Bronchial epithelial cell (primary cell): Measurements from ENCODE around the gene LSG1. TPM values are rescaled to one million over a fixed set of nuclear protein-coding genes. Genes with fewer than 3 reads are reported as not detected.

Experiments used
- DNase-seq: peaks from one replicate; pipeline ENCODE4 v3.0.0-alpha.2; 2010; ENCODE audit warnings: low read depth
- FAIRE-seq: peaks from 2 replicates; lab custom pipeline; 2011; peaks lifted over from hg19 to GRCh38; lab: Jason Lieb, UNC
- H3K27me3 ChIP-seq: 2 replicates; pipeline ENCODE4 v1.5.1; 2011; ENCODE audit warnings: low read length; ENCODE audit not compliant: control insufficient read depth, insufficient read depth
- H3K36me3 ChIP-seq: 2 replicates; pipeline ENCODE4 v1.5.1; 2011; ENCODE audit warnings: low read length; ENCODE audit not compliant: control insufficient read depth, insufficient read depth
- H3K4me3 ChIP-seq: 2 replicates; pipeline ENCODE4 v1.5.1; 2011; ENCODE audit warnings: mild to moderate bottlenecking, low read depth, low read length, control low read depth
- CTCF ChIP-seq: IDR thresholded peaks from 2 replicates; pipeline ENCODE4 v1.5.1; 2011; ENCODE audit warnings: mild to moderate bottlenecking, moderate library complexity, low read length, control low read depth, inconsistent platforms; ENCODE audit not compliant: insufficient read depth, severe bottlenecking
- total RNA-seq: library from RNA; depleted of rRNA; stranded (reverse); fragments of >200 nt; gene quantifications from 2 replicates; pipeline ENCODE4 v1.2.1, GENCODE V29; 2014

Gene LSG1
- total RNA-seq, 1 donor from 2014 or later, result 50.3 TPM

DNA sequence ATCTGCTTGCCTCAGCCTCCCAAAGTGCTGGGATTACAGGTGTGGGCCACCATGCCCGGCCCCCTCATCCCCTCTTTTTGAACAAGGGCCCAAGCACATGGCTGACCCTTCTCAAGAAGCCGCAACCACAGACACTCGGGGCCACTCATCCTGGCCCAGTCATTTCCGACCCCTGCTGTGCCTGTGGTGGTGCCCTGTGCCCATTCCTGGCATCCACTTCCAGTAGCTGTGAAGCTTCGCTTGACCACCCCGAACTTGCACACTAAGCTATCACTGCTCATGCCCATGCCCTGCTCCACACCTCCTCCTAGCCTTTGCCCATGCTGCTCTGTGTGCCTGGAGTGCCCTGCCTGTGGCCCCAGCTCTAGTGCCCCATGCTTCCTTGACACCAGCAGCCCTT, 47.0 kb downstream of the LSG1 start:
- H3K4me3 ChIP-seq, result no peak overlapping the region
- H3K36me3 ChIP-seq, result peaks cover 12% of the 10 kb centered on the region
- no peaks in the 10 kb centered on the region for H3K27me3 ChIP-seq
- FAIRE-seq, result no peak
- TF ChIP-seq CTCF, result no peak
- no peak for DNase-seq

GRCh38 chr3:194623449-194624290, 48.3 kb downstream of the LSG1 start:
- no peaks in the 10 kb centered on the region for H3K27me3 ChIP-seq
- FAIRE-seq (no peak), DNase-seq (no peak)
- no peak for TF ChIP-seq CTCF
- H3K36me3 ChIP-seq, result peaks cover 12% of the 10 kb centered on the region
- no peak overlapping the region for H3K4me3 ChIP-seq

GRCh38 chr3:194622621-194623340, 49.2 kb downstream of the LSG1 start:
- no peak for TF ChIP-seq CTCF
- H3K36me3 ChIP-seq, result peaks cover 9% of the 10 kb centered on the region
- FAIRE-seq, result no peak

DNA sequence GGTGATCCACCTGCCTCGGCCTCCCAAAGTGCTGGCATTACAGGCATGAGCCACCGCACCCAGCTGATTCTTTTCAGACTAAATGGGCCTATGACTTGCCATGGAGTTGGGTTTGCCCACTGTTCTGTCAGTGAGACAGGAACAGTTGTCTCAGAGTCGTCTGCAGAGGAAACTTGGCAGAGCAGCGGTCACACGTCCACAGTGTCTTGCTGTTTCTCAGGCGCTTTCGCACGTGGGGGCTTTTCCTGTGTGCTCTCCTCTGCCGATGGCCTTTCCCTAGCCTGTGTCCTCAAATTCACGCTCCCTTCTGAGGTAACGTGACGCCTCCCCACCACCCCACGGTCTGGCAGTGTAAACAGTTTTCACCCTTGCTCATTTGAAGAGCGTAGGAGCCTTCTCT, 50.0 kb downstream of the LSG1 start:
- FAIRE-seq (peak; percentile 62), DNase-seq (no peak)
- no peaks in the 10 kb centered on the region for H3K27me3 ChIP-seq
- TF ChIP-seq CTCF, result no peak
- no peak overlapping the region for H3K4me3 ChIP-seq
- peaks cover 6% of the 10 kb centered on the region for H3K36me3 ChIP-seq

More at GRCh38 chr3:194622621-194623340, 49.2 kb downstream of the LSG1 start:
- Histone ChIP-seq H3K4me3 (no peak overlapping the region), H3K27me3 (no peaks in the 10 kb centered on the region)
- DNase-seq, result no peak

DNA sequence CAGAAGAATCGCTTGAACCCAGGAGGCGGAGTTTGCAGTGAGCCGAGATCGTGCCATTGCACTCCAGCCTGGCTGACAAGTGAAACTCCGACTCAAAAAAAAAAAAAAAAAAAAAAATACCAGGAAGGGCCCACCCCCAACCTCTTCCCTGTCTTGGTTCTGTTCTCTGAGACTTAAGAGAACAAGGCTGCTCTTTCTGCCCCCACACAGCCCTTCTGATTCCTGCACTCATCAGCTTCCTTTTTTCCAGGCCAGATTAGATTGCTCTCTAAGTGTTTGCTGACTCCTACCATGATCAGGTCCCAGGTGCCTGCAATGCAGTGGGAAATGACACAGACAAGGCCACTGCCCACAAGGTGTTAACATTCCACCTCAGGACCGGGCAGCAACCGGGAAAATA, 51.8 kb downstream of the LSG1 start:
- no peak overlapping the region for H3K4me3 ChIP-seq
- no peaks in the 10 kb centered on the region for H3K27me3 ChIP-seq
- DNase-seq, result no peak
- no peak for TF ChIP-seq CTCF
- peaks cover 3% of the 10 kb centered on the region for H3K36me3 ChIP-seq
- no peak for FAIRE-seq
